PC-3 (cell line): ENCODE measurements around the gene SLC9A6.

Source experiments
- EZH2phosphoT487 ChIP-seq: fragments of 300-600 bp; sonication (generic); IDR thresholded peaks from 2 replicates; pipeline ENCODE4 v1.6.1; 2018; ENCODE audit warnings: mild to moderate bottlenecking, antibody characterized with exemption, low read length, borderline replicate concordance
- TF ChIP-seq, protein P1 (sequence below): fragments of 300-600 bp; sonication (generic); conservative IDR thresholded peaks from 2 replicates; pipeline ENCODE4 v1.5.1; 2017; ENCODE audit warnings: antibody characterized with exemption, low read depth, mild to moderate bottlenecking, low read length

DNA sequence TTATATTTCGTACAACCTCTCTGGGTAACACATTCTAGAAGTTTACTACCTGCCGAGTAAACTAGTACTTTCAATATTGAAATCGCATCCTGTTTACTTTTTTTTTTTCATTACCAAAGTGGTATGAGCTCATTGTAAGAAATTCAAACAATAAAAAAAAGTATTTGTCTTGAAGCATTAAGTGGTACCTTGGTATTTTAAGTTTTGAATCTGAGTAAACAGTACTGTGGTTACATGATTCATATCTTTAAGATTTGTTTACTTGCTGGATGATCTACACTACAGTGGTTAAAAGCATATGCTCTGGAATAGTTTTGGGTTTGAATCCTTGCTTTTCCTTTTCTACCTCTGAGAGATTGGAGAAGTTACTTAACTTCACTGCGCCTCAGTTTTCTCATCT, 7.6 kb upstream of the SLC9A6 start:
- TF ChIP-seq EZH2phosphoT487: no peak
- TF ChIP-seq, protein P1, sequence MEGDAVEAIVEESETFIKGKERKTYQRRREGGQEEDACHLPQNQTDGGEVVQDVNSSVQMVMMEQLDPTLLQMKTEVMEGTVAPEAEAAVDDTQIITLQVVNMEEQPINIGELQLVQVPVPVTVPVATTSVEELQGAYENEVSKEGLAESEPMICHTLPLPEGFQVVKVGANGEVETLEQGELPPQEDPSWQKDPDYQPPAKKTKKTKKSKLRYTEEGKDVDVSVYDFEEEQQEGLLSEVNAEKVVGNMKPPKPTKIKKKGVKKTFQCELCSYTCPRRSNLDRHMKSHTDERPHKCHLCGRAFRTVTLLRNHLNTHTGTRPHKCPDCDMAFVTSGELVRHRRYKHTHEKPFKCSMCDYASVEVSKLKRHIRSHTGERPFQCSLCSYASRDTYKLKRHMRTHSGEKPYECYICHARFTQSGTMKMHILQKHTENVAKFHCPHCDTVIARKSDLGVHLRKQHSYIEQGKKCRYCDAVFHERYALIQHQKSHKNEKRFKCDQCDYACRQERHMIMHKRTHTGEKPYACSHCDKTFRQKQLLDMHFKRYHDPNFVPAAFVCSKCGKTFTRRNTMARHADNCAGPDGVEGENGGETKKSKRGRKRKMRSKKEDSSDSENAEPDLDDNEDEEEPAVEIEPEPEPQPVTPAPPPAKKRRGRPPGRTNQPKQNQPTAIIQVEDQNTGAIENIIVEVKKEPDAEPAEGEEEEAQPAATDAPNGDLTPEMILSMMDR: no peak
